Measurements from ENCODE around the gene GRK2.

DNA sequence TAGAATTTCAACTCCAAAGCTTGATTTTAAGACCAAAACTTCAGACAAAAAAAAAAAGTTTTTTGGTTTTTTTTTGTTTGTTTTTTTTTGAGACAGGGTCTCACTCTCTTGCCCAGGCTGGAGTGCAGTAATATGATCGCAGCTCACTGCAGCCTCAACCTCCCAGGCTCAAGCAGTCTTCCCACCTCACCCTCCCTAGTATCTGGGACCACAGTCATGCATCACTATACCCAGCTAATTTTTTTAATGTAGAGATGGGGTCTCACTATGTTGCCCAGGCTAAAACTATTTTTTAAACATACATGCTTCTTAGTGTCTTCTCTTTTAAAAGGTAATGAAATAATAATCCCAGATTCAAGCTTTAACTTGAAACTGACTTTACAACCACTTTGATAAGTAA is 35.4 kb upstream of the GRK2 start:
- TF ChIP-seq MXI1 (IDR thresholded peaks at IDR 0.05; ENCODE audit: borderline replicate concordance, low read depth, low read length) (no peak), ZNF589 (CRISPR knock-in tag; conservative IDR thresholded peaks at IDR 0.05) (no peak)

Measured in HepG2 (cell line).